GM12878 (cell line): ENCODE results near the gene GRIN2A. TPM values are rescaled to one million over a fixed set of nuclear protein-coding genes. Genes with fewer than 3 reads are reported as not detected.

ENCODE experiments used
- BHLHE40 ChIP-seq, 2 experiments: fragments of 450-650 bp in 1 of 2; IDR thresholded peaks; 2 replicates each; pipeline ENCODE4 v1.6.1; 2011 to 2017; ENCODE audit warnings: low read depth in 2 of 2, borderline replicate concordance in 1 of 2, improper control_type of control experiment in 1 of 2, low read length in 1 of 2, mild to moderate bottlenecking in 1 of 2
- EED ChIP-seq: sonication (generic); IDR thresholded peaks from 2 replicates; pipeline ENCODE4 v1.6.1; 2016; ENCODE audit warnings: antibody characterized with exemption, low read depth
- ESRRA ChIP-seq: IDR thresholded peaks from 2 replicates; pipeline ENCODE4 v1.6.1; 2012; ENCODE audit warnings: mild to moderate bottlenecking, low read length, improper control_type of control experiment
- IKZF1 ChIP-seq: fragments of 450-650 bp; conservative IDR thresholded peaks from 2 replicates; pipeline ENCODE4 v1.6.1; 2017; ENCODE audit warnings: antibody characterized with exemption, mild to moderate bottlenecking
- IKZF2 ChIP-seq, 2 experiments: fragments of 450-650 bp; IDR thresholded peaks; 2 replicates each; pipeline ENCODE4 v1.6.1; 2017; ENCODE audit warnings: mild to moderate bottlenecking in 2 of 2, moderate library complexity in 2 of 2
- MEF2B ChIP-seq: fragments of 450-650 bp; IDR thresholded peaks from 2 replicates; pipeline ENCODE4 v1.6.1; 2018; ENCODE audit warnings: mild to moderate bottlenecking, moderate library complexity; ENCODE audit not compliant: partially characterized antibody, poor library complexity, severe bottlenecking
- MLLT1 ChIP-seq: fragments of 450-650 bp; IDR thresholded peaks from 2 replicates; pipeline ENCODE4 v1.6.1; 2016; ENCODE audit warnings: mild to moderate bottlenecking
- MTA2 ChIP-seq: fragments of 450-650 bp; IDR thresholded peaks from 2 replicates; pipeline ENCODE4 v1.6.1; 2016; ENCODE audit warnings: low read depth, mild to moderate bottlenecking, moderate library complexity
- NBN ChIP-seq: fragments of 450-650 bp; IDR thresholded peaks from 2 replicates; pipeline ENCODE4 v1.6.1; 2016
- POLR2AphosphoS5 ChIP-seq: IDR thresholded peaks from 2 replicates; pipeline ENCODE4 v1.6.1; 2011; ENCODE audit warnings: mild to moderate bottlenecking, low read length, inconsistent platforms
- SMAD5 ChIP-seq: IDR thresholded peaks from 2 replicates; pipeline ENCODE4 v1.6.1; 2016; ENCODE audit warnings: antibody characterized with exemption, low read depth
- SPI1 ChIP-seq: IDR thresholded peaks from 2 replicates; pipeline ENCODE4 v1.6.1; 2011; ENCODE audit warnings: low read depth, mild to moderate bottlenecking, low read length, moderate library complexity, borderline replicate concordance; ENCODE audit not compliant: insufficient read depth
- SREBF2 ChIP-seq: IDR thresholded peaks from 2 replicates; pipeline ENCODE4 v1.6.1; 2012; ENCODE audit warnings: mild to moderate bottlenecking, low read length
- TBL1XR1 ChIP-seq: IDR thresholded peaks from 2 replicates; pipeline ENCODE4 v1.6.1; 2012; ENCODE audit warnings: low read depth, low read length, improper control_type of control experiment
- YY1 ChIP-seq: IDR thresholded peaks from 2 replicates; pipeline ENCODE4 v1.6.1; 2011; ENCODE audit warnings: low read depth, mild to moderate bottlenecking, low read length
- ZBTB33 ChIP-seq: fragments of 450-650 bp; IDR thresholded peaks from 2 replicates; pipeline ENCODE4 v1.6.1; 2017; ENCODE audit warnings: mild to moderate bottlenecking
- polyA plus RNA-seq, 11 experiments: library from polyadenylated mRNA; depleted of rRNA in 4 of 11; unstranded in 6 of 11; stranded (reverse) in 5 of 11; fragments of >200 nt; fragmentation: Nextera tagmentation in 4 of 11; fragmentation: Illumina TruSeq in 1 of 11; extraction: Ambion mirVana in 4 of 11; extraction: Trizol in 1 of 11; gene quantifications; 1 replicate in 1 of 11; 2 replicates in 10 of 11; pipeline versions ENCODE4 v1.2.1 to v1.2.3, GENCODE V29; 2011 to 2016; ENCODE audit warnings: inconsistent platforms in 2 of 11, missing spikeins in 2 of 11, low read depth in 1 of 11
- total RNA-seq, 4 experiments: library from RNA; depleted of rRNA in 3 of 4; stranded (reverse); fragments of >200 nt in 3 of 4; fragmentation: Illumina TruSeq in 1 of 4; extraction: Trizol in 1 of 4; gene quantifications; 2 replicates each; pipeline versions ENCODE4 v1.2.1 to v1.2.3, GENCODE V29; 2013 to 2021
- TF ChIP-seq, protein P1 (sequence below): fragments of 150-350 bp; IDR thresholded peaks from 2 replicates; pipeline ENCODE4 v1.6.1; 2014; ENCODE audit warnings: mild to moderate bottlenecking, low read depth, low read length
- TF ChIP-seq, protein P2 (sequence below): fragments of 450-650 bp; IDR thresholded peaks from 2 replicates; pipeline ENCODE4 v1.6.1; 2017; ENCODE audit warnings: low read depth, mild to moderate bottlenecking, moderate library complexity

GRIN2A gene
- total and polyA plus RNA-seq, 10 of the 15 experiments (the other 5 are each of a cell fraction or from before 2014, with no cell fraction given): 2.4 to 13.3 (median 7.3) TPM

DNA sequence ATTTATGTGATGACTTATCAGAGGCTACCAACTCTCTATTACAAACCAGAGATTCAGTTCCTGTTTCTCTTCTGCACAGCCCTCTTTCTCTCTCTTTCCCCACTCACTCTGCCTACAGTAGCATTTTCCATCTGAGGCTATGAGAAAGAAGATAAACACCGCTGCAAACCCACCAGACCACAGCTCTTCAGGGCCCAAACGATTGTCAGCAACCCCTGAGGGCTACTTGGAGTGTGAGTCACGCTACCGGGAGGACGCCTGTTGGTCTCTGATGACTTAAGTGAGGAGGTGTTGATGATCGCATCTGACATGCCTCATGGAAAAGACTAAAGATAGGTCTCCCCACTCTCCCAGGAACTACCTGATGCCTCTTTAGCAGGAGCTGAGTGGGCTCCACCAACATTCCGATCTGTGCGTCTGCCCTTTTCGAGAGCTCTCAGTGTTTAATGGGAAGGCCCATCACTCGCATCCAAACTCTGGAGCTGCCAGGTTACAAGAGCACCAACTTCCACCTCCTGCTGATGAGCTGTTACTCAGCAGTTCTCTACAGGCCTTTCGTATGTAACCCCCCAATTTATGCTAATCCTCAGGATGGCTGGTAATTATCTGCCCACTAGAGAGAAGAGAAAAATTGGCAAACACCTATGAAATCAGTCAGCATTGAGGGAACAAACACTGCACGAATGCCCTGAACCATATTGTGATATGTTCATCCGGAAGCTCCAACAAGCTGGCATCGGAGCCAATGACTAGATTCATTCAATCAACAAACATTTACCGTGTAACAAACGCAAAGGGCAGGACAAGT is 9.2 kb downstream of the GRIN2A start (continued):
- TF ChIP-seq, protein P1, sequence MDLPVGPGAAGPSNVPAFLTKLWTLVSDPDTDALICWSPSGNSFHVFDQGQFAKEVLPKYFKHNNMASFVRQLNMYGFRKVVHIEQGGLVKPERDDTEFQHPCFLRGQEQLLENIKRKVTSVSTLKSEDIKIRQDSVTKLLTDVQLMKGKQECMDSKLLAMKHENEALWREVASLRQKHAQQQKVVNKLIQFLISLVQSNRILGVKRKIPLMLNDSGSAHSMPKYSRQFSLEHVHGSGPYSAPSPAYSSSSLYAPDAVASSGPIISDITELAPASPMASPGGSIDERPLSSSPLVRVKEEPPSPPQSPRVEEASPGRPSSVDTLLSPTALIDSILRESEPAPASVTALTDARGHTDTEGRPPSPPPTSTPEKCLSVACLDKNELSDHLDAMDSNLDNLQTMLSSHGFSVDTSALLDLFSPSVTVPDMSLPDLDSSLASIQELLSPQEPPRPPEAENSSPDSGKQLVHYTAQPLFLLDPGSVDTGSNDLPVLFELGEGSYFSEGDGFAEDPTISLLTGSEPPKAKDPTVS: no peak
- no peak for TF ChIP-seq MEF2B
- TF ChIP-seq MLLT1: peak; percentile 31; the same call in 1 of the 2 replicates
- TF ChIP-seq BHLHE40 (IDR thresholded peaks at IDR 0.05; ENCODE audit: borderline replicate concordance in 1 of 2, low read depth in 2 of 2, low read length in 1 of 2): peak in 1 of 2 experiments; percentile 72; a peak in 2 of 4 replicates
- no peak for TF ChIP-seq SMAD5
- peak; percentile 58 to 62; a peak in 3 of 4 replicates for TF ChIP-seq IKZF2 (IDR thresholded peaks at IDR 0.05)
- TF ChIP-seq MTA2: peak; percentile 68; the same call in 1 of the 2 replicates
- TF ChIP-seq ESRRA: no peak
- TF ChIP-seq EED: no peak
- TF ChIP-seq IKZF1: peak; percentile 73
- no peak for TF ChIP-seq TBL1XR1
- peak; percentile 74 for TF ChIP-seq SPI1
- no peak for TF ChIP-seq YY1
- TF ChIP-seq NBN: 0 out of 2 replicates have a peak, but pooled peaks have one; percentile 47
- TF ChIP-seq, protein P2, sequence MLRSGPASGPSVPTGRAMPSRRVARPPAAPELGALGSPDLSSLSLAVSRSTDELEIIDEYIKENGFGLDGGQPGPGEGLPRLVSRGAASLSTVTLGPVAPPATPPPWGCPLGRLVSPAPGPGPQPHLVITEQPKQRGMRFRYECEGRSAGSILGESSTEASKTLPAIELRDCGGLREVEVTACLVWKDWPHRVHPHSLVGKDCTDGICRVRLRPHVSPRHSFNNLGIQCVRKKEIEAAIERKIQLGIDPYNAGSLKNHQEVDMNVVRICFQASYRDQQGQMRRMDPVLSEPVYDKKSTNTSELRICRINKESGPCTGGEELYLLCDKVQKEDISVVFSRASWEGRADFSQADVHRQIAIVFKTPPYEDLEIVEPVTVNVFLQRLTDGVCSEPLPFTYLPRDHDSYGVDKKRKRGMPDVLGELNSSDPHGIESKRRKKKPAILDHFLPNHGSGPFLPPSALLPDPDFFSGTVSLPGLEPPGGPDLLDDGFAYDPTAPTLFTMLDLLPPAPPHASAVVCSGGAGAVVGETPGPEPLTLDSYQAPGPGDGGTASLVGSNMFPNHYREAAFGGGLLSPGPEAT: peak; percentile 30; the same call in 1 of the 2 replicates
- no peak for TF ChIP-seq SREBF2
- no peak for TF ChIP-seq ZBTB33
- no peak for TF ChIP-seq POLR2AphosphoS5
